GM06990 (cell line): ENCODE measurements around the gene PROCA1.

Experiments
- DNase-seq: peaks from one replicate; pipeline ENCODE4 v3.0.0-alpha.2; 2011; ENCODE audit not compliant: insufficient read length; ENCODE audit errors: extremely low read depth
- H3K27me3 ChIP-seq: replicated peaks from 2 replicates; pipeline ENCODE4 v1.6.0; 2011; ENCODE audit warnings: low read length; ENCODE audit not compliant: control insufficient read depth, insufficient read depth
- H3K36me3 ChIP-seq: 2 replicates; pipeline ENCODE4 v1.5.1; 2011; ENCODE audit warnings: low read length; ENCODE audit not compliant: control insufficient read depth, insufficient read depth
- H3K4me3 ChIP-seq: replicated peaks from 2 replicates; pipeline ENCODE4 v1.5.1; 2011; ENCODE audit warnings: low read depth, mild to moderate bottlenecking, control low read depth, low read length
- TF ChIP-seq, protein P1 (sequence below): IDR thresholded peaks from 2 replicates; pipeline ENCODE4 v1.5.1; 2011; ENCODE audit warnings: low read length, control low read depth, mild to moderate bottlenecking, inconsistent platforms; ENCODE audit not compliant: insufficient read depth, poor library complexity, severe bottlenecking

Gene PROCA1

DNA sequence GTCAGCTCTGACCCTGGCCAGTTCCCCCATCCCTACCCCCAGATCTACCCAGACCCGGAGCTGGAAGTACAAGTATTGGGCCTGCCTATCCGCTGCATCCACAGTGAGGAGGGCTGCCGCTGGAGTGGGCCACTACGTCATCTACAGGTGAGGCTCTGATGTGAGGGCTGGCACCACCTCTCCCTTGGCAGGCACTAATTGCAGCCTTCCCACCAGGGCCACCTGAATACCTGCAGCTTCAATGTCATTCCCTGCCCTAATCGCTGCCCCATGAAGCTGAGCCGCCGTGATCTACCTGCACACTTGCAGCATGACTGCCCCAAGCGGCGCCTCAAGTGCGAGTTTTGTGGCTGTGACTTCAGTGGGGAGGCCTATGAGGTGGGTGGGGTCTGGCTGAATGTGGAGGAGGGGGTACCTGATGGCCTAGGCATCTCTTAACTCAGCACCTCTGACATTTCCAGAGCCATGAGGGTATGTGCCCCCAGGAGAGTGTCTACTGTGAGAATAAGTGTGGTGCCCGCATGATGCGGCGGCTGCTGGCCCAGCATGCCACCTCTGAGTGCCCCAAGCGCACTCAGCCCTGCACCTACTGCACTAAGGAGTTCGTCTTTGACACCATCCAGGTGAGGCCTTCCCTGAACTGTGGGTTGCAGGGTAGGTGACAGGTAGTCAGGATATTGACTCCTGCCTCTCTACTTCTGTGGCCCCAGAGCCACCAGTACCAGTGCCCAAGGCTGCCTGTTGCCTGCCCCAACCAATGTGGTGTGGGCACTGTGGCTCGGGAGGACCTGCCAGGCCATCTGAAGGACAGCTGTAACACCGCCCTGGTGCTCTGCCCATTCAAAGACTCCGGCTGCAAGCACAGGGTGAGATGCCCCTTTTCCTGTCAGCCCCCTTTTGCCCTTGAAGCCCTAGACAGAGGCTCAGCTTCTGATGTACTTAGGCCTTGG is 36.4 kb upstream of the PROCA1 start:
- DNase-seq: no peak
- TF ChIP-seq, protein P1, sequence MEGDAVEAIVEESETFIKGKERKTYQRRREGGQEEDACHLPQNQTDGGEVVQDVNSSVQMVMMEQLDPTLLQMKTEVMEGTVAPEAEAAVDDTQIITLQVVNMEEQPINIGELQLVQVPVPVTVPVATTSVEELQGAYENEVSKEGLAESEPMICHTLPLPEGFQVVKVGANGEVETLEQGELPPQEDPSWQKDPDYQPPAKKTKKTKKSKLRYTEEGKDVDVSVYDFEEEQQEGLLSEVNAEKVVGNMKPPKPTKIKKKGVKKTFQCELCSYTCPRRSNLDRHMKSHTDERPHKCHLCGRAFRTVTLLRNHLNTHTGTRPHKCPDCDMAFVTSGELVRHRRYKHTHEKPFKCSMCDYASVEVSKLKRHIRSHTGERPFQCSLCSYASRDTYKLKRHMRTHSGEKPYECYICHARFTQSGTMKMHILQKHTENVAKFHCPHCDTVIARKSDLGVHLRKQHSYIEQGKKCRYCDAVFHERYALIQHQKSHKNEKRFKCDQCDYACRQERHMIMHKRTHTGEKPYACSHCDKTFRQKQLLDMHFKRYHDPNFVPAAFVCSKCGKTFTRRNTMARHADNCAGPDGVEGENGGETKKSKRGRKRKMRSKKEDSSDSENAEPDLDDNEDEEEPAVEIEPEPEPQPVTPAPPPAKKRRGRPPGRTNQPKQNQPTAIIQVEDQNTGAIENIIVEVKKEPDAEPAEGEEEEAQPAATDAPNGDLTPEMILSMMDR: no peak
- Histone ChIP-seq H3K4me3 (no peak overlapping the region; the same call in 1 of the 2 replicates), H3K27me3 (no peaks in the 10 kb centered on the region), H3K36me3 (peaks cover 46% of the 10 kb centered on the region)

DNA sequence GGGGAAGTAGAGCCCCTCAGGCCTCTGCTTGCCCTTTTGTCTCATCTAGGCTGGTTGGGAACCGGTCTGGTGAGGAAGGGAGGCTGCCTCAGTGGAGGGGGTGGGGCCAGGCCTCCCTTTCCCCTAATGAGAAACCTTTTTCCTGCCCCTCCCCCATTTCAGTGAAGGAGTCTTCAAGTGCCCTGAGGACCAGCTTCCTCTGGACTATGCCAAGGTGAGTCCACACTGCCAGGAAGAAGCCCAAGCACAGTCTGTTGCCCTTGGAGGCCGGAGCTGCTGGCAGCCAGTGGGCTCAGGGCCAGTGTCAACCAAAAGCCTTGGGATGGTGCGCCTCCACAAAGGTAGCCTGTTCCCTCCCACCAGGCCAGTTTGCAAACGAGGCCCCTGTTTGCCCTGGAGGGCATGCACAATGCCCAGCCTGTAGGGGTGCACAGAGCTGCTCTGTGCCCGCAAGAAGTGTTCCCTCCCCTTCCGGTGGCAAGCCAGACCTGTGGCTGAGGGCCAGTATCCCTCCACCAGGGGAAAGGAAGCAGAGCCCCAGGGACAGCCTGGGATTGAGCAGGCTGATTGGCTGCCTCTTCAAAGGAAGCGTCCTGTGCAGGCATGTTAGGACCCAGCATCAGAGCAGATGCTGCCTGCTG is 35.5 kb upstream of the PROCA1 start:
- no peaks in the 10 kb centered on the region for H3K27me3 ChIP-seq
- H3K36me3 ChIP-seq: peaks cover 46% of the 10 kb centered on the region
- TF ChIP-seq, protein P1: no peak
- DNase-seq: no peak
- peak overlapping the region; percentile 72 for H3K4me3 ChIP-seq

DNA sequence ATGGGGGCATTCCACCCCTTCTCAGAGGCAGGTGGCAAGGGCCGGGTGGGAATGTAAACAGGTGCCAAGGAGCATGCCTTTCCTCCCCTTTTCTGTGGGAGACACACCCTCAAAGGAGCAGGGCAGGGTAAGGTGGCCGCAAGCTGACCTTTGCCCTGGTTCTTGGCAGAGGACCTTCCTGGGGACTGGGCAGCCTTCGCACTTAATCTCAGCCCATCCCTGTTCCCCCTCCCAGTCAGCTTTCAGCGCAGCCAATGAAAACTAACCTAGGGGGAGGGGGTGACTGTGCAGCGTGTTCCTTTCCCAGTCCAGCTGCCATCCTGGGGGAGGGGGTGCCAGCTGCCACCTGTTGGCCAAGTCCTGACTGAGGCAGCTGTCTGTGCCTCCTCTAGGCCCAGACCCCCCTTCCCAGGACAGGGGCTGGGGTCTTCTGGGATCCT is 34.9 kb upstream of the PROCA1 start:
- no peak for DNase-seq
- TF ChIP-seq, protein P1: no peak
- no peaks in the 10 kb centered on the region for H3K27me3 ChIP-seq
- peaks cover 46% of the 10 kb centered on the region for H3K36me3 ChIP-seq
- peak overlapping the region; percentile 72 for H3K4me3 ChIP-seq

DNA sequence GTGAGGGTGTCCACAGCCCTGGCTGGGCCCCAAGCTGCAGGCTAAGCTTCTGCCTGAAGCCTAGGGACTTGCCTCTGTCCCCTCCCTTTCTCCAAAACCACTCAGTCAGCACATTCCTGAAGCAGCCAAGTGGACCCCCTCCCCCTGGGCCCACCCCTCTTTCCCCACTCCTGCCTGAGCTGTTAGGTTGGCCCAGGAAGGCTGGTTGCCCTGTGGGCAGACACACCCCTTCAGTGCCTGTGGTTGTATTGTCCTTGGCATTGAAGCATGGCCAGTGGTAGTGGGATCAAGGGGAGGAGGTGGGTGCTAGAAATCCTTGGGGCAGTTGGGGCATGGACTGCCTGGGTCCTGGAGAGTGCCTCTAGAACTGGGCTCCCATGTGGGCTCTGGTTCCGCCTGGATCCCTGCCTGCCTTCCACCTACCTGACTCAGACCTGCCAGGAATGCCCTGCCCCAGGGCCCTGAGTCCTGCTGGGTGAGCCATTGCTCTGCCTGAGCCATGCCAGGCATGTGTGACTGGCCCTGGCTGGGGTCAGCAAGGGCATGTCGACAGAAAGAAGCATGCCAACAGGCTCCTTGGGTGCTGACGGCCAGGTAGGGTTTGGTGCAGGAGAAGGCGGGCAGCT is 34.2 kb upstream of the PROCA1 start:
- no peak for DNase-seq
- Histone ChIP-seq H3K36me3 (peaks cover 46% of the 10 kb centered on the region), H3K27me3 (no peaks in the 10 kb centered on the region)

More for the DNA sequence above, 34.2 kb upstream of the PROCA1 start:
- H3K4me3 ChIP-seq: peak overlapping the region; percentile 72
- TF ChIP-seq, protein P1: no peak
